ENCODE measurements around the gene DENND6B. TPM values are rescaled to one million over a fixed set of nuclear protein-coding genes. Genes with fewer than 3 reads are reported as not detected.
A peak's percentile ranks its signal among the peaks of the same experiment; 100 is the strongest.
"Not testable (repeated sequence)": the region's sequence is repeated elsewhere in the genome, so short reads cannot be mapped to it uniquely, and the experiment has no call there.

Gene DENND6B
- total RNA-seq, 1 donor from 2014 or later: 1.4 TPM

DNA sequence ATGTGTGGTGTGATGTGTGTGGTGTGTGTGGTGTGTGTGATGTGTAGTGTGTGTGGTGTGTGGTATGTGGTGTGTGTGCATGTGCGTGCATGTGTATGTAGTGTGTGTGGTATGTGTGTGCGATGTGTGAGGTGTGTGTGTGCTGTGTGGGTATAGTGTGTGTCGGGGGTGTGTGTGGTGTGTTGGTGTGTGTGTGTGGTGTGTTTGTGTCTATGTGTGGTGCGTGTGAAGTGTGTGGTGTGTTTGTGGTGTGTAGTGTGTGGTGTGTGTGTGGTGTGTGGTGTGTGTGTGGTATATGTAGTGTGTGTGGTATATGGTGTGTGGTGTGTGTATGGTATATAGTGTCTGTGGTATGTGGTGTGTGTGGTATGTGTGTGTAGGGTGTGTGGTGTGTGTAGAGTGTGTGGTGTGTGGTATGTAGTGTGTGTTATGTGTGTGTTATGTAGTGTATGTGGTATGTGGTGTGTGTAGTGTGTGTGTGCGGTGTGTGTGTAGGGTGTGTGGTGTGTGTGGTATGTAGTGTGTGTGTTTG, 11.3 kb upstream of the DENND6B start:
- H3K36me3 ChIP-seq: no peaks in the 10 kb centered on the region
- H3K27ac ChIP-seq: no peak overlapping the region
- intact Hi-C loops (cut with DNase I): no loop called here
- TF ChIP-seq, protein P1, sequence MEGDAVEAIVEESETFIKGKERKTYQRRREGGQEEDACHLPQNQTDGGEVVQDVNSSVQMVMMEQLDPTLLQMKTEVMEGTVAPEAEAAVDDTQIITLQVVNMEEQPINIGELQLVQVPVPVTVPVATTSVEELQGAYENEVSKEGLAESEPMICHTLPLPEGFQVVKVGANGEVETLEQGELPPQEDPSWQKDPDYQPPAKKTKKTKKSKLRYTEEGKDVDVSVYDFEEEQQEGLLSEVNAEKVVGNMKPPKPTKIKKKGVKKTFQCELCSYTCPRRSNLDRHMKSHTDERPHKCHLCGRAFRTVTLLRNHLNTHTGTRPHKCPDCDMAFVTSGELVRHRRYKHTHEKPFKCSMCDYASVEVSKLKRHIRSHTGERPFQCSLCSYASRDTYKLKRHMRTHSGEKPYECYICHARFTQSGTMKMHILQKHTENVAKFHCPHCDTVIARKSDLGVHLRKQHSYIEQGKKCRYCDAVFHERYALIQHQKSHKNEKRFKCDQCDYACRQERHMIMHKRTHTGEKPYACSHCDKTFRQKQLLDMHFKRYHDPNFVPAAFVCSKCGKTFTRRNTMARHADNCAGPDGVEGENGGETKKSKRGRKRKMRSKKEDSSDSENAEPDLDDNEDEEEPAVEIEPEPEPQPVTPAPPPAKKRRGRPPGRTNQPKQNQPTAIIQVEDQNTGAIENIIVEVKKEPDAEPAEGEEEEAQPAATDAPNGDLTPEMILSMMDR (IDR thresholded peaks at IDR 0.05): no peak
- H3K4me3 ChIP-seq: no peak overlapping the region
- H3K27me3 ChIP-seq: no peaks in the 10 kb centered on the region
- no peak for DNase-seq (ENCODE audit: low spot score in 2 of 2)
- peaks cover 3 to 4% of the 10 kb centered on the region in 2 donors for H3K4me1 ChIP-seq
- no peaks in the 10 kb centered on the region for H3K9me3 ChIP-seq

DNA sequence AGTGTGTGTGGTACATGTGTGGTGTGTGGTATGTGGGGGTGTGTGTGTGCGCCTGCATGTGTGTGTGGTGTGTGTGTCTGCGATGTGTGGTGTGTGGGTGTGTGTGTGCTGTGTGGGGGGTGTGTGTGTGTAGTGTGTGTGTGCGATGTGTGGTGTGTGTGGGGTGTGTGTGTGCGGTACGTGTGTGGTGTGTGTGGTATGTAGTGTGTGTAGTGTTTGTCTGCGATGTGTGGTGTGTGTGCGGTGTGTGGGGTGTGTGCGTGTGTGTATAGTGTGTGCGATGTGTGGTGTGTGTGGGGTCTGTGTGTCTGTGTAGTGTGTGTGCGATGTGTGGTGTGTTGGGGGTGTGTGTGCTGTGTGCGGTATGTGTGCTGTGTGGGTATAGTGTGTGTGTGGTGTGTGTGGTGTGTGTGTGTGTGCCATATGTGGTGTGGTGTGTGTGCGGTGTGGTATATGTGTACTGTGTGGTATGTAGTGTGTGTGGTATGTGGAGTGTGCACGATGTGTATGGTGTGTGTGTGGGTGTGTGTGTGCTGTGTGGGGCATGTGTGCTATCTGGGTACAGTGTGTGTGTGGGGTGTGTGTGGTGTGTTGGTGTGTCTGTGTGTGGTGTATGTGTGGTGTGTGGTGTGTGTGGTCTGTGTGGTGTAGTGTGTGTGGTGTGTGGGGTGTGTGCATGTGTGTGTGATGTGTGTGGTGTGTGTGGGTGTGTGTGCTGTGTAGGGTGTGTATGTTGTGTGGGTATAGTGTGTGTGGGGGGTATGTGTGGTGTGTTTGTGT, 10.6 kb upstream of the DENND6B start:
- Histone ChIP-seq H3K9me3 (no peaks in the 10 kb centered on the region), H3K27me3 (no peaks in the 10 kb centered on the region), H3K4me3 (no peak overlapping the region), H3K36me3 (no peaks in the 10 kb centered on the region), H3K27ac (no peak overlapping the region), H3K4me1 (no peaks in the 10 kb centered on the region)
- TF ChIP-seq, protein P1 (IDR thresholded peaks at IDR 0.05): no peak
- no peak for DNase-seq (ENCODE audit: low spot score in 2 of 2)
- intact Hi-C loops (cut with DNase I): no loop called here

DNA sequence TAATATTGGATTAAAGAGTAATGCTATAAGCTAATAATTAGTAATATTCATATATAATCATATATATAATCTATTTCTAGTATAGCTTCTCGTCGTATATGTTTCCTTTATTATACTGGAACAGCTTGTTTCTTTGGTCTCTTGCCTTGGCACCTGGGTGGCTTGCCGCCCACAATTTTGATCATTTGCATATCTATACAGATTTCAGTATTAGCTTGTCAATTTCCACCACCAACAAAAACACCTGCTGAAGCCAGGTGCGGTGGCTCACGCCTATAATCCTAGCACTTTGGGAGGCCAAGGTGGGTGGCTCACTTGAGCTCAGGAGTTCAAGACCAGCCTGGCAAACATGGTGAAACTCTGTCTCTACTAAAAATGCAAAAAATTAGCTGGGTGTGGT, 7.6 kb upstream of the DENND6B start:
- H3K4me3 ChIP-seq; DNase-seq (ENCODE audit: low spot score in 2 of 2); H3K4me1 ChIP-seq; H3K27me3 ChIP-seq; H3K9me3 ChIP-seq; intact Hi-C loops (cut with DNase I); H3K36me3 ChIP-seq; H3K27ac ChIP-seq: not testable (repeated sequence)

DNA sequence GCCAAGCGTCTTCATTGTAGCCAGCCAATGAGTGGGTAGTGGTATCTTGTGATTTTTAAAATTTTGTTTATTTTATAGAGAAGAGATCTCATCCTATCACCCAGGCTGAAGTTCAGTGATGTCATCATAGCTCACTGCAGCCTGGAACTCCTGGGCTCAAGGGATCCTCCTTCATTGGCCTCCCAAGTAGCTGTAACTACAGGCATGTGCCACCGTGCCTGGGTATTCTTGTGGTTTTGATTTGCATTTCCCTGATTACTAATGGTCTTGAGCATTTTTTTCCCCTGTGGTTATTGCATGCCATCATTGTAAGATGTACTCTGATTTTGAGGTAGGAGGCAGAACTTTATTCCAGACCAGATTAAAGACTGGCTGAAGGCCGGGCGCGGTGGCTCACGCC, 2.4 kb upstream of the DENND6B start:
- Histone ChIP-seq H3K27ac (no peak overlapping the region), H3K9me3 (no peaks in the 10 kb centered on the region), H3K36me3 (no peaks in the 10 kb centered on the region), H3K4me3 (no peak overlapping the region), H3K27me3 (no peaks in the 10 kb centered on the region), H3K4me1 (peaks cover 10% of the 10 kb centered on the region in 2 donors)
- TF ChIP-seq, protein P1 (IDR thresholded peaks at IDR 0.05): no peak
- intact Hi-C loops (cut with DNase I): no loop called here
- no peak for DNase-seq (ENCODE audit: low spot score in 2 of 2)

DNA sequence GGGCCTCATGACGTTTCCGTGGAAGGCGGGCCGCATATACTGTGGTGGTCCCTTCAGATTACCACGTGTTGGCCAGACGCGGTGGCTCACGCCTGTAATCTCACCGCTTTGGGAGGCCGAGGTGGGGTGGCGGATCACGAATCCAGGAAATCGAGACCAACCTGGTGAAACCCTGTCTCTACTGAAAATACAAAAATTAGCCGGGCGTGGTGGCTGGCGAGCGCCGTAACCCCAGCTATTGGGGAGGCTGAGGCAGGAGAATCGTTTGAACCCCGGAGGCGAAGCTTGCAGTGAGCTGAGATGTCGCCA, 853 bp upstream of the DENND6B start:
- H3K27ac ChIP-seq: peak overlapping the region; percentile 91 to 93
- peaks cover 10% of the 10 kb centered on the region in 2 donors for H3K4me1 ChIP-seq
- H3K27me3 ChIP-seq: no peaks in the 10 kb centered on the region
- intact Hi-C loops (cut with DNase I): loop anchor here (1.0 kb wide), 6 partner anchors 15 to 82 kb away; partner anchors contain the start of genes PLXNB2 and TUBGCP6
- TF ChIP-seq, protein P1 (IDR thresholded peaks at IDR 0.05): no peak
- no peaks in the 10 kb centered on the region for H3K9me3 ChIP-seq
- peak overlapping the region; percentile 87 to 96 for H3K4me3 ChIP-seq
- DNase-seq (ENCODE audit: low spot score in 2 of 2): no peak
- no peaks in the 10 kb centered on the region for H3K36me3 ChIP-seq

DNA sequence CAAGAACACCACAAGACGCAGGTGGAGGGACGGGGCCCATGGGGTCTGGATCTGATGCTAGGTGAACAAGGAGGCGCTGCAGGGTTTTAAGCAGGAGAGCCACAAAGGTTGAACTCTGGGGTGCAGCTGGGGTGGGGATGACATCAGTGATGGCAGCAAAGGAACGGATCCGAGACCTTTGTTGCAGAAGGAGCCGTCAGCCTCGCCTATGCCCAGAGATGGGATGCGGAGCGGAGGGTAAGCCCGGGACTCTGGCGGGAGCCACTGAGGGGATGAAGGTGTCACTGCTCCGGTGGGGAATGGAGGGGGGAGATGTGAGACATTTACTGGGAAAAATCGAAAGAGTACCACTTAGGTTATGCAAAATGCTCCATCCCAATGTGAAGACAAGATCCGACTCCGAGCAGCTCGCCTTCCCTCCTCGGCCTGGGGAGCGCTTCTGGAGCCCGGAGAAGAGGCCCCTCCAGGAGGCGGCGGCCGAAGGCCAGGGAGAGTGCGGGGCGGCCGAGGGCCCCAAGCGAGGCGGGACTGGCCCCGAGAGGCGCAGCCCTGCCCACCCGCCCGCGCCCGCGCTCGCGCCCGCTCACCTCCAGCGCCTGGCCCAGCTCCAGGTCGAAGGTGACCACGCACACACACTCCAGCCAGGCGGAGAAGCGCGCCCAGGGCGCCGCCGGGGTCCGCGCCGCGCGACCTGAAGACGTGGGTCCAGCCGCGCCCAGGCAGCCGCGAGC, 422 bp downstream of the DENND6B start:
- Histone ChIP-seq H3K4me1 (peaks cover 10% of the 10 kb centered on the region in 2 donors), H3K27me3 (no peaks in the 10 kb centered on the region), H3K9me3 (no peaks in the 10 kb centered on the region), H3K27ac (no peak overlapping the region), H3K36me3 (no peaks in the 10 kb centered on the region), H3K4me3 (peak overlapping the region; percentile 87 to 96)
- TF ChIP-seq, protein P1 (IDR thresholded peaks at IDR 0.05): no peak
- DNase-seq (ENCODE audit: low spot score in 2 of 2): no peak
- intact Hi-C loops (cut with DNase I): no loop called here

Measured in ascending aorta (tissue), 2 donors.